Kidney capillary endothelial cell (primary cell): ENCODE data around the gene FNIP1.
"Not testable (repeated sequence)": the region's sequence is repeated elsewhere in the genome, so short reads cannot be mapped to it uniquely, and the experiment has no call there.

Experiments used
- DNase-seq: peaks from one replicate; pipeline ENCODE4 v3.0.0-alpha.2; 2018; ENCODE audit warnings: low spot score

Gene FNIP1

GRCh38 chr5:131796793-131797693, at the start of gene FNIP1:
Gene FNIP1, minus strand, starts transcription at chr5:131797017. Its CDS starts 96 bp downstream, at chr5:131796921.
- DNase-seq: peak; percentile 96

- DNase-seq: no peak
Measured at GRCh38 chr5:131846536-131846935, 49.7 kb upstream of the FNIP1 start.

GRCh38 chr5:131845828-131846227, 49.0 kb upstream of the FNIP1 start:
- no peak for DNase-seq

- DNase-seq: not testable (repeated sequence)
Measured at GRCh38 chr5:131842971-131843370, 46.2 kb upstream of the FNIP1 start.

GRCh38 chr5:131832702-131833101, 35.9 kb upstream of the FNIP1 start:
- not testable (repeated sequence) for DNase-seq

GRCh38 chr5:131825404-131826013, 28.7 kb upstream of the FNIP1 start:
- DNase-seq: no peak

- DNase-seq: no peak
Measured at GRCh38 chr5:131824631-131825030, 27.8 kb upstream of the FNIP1 start.

GRCh38 chr5:131821221-131821620, 24.4 kb upstream of the FNIP1 start:
- DNase-seq: no peak

GRCh38 chr5:131818001-131818724, 21.3 kb upstream of the FNIP1 start:
- DNase-seq: no peak

- peak; percentile 76 for DNase-seq
Measured at GRCh38 chr5:131814990-131815389, 18.2 kb upstream of the FNIP1 start.

GRCh38 chr5:131812371-131813160, 15.7 kb upstream of the FNIP1 start:
- DNase-seq: no peak

- DNase-seq: no peak
Measured at GRCh38 chr5:131810510-131811249, 13.9 kb upstream of the FNIP1 start.

GRCh38 chr5:131795879-131796792, 681 bp downstream of the FNIP1 start:
- peak; percentile 17 for DNase-seq

- no peak for DNase-seq
Measured at GRCh38 chr5:131795228-131795627, 1.6 kb downstream of the FNIP1 start.

GRCh38 chr5:131794586-131794985, 2.2 kb downstream of the FNIP1 start:
- no peak for DNase-seq

- no peak for DNase-seq
Measured at GRCh38 chr5:131792896-131793295, 3.9 kb downstream of the FNIP1 start.

GRCh38 chr5:131791866-131792265, 5.0 kb downstream of the FNIP1 start:
- no peak for DNase-seq

GRCh38 chr5:131790550-131790949, 6.3 kb downstream of the FNIP1 start:
- no peak for DNase-seq

GRCh38 chr5:131789765-131790164, 7.1 kb downstream of the FNIP1 start:
- DNase-seq: no peak

- DNase-seq: no peak
Measured at GRCh38 chr5:131787736-131788135, 9.1 kb downstream of the FNIP1 start.
